PC-3 (cell line): ENCODE results near the gene COL9A2. TPM values are rescaled to one million over a fixed set of nuclear protein-coding genes. Genes with fewer than 3 reads are reported as not detected.
A peak's percentile ranks its signal among the peaks of the same experiment; 100 is the strongest.

Experiments used
- ATAC-seq: fragments of 200-7000 bp; cut with Tn5 transposase; 2 replicates; pipeline ENCODE4 v1.9.1; 2020; ENCODE audit warnings: mild to moderate bottlenecking, moderate library complexity
- BruUV-seq: library from RNA; stranded (reverse); fragments of 400-500 nt; replicated peaks from 2 replicates; lab custom pipeline; 2021; lab: Mats Ljungman, UMichigan
- CTCF ChIA-PET: fragments of 300-600 bp; sonication (Branson Sonifier 250); formaldehyde crosslinking; loops from one replicate; lab custom pipeline; 2022; ENCODE audit warnings: antibody characterized with exemption; lab: Charles Lee
- POLR2A ChIA-PET: fragments of 300-600 bp; sonication (Branson Sonifier 250); formaldehyde crosslinking; loops from one replicate; lab custom pipeline; 2022; ENCODE audit warnings: antibody characterized with exemption; ENCODE audit not compliant: unreplicated experiment; lab: Charles Lee
- DNase-seq: peaks from one replicate; pipeline ENCODE4 v3.0.0-alpha.2; 2015
- H2AFZ ChIP-seq: fragments of 300-600 bp; sonication (generic); 2 replicates; pipeline ENCODE4 v1.6.0; 2016; ENCODE audit warnings: antibody characterized with exemption, low read length
- H3F3A ChIP-seq: fragments of 300-600 bp; sonication (generic); one replicate; pipeline ENCODE4 v1.6.0; 2017; ENCODE audit warnings: antibody characterized with exemption, low read length, control low read depth, mild to moderate bottlenecking; ENCODE audit not compliant: unreplicated experiment
- H3K27ac ChIP-seq: fragments of 300-600 bp; sonication (generic); 2 replicates; pipeline ENCODE4 v1.5.1; 2016; ENCODE audit warnings: mild to moderate bottlenecking, low read length
- H3K27me3 ChIP-seq: fragments of 300-600 bp; sonication (generic); 2 replicates; pipeline ENCODE4 v1.6.1; 2016; ENCODE audit warnings: low read length, mixed read lengths
- H3K36me3 ChIP-seq: fragments of 300-600 bp; sonication (generic); 2 replicates; pipeline ENCODE4 v1.6.1; 2016; ENCODE audit warnings: low read depth, mixed run types, low read length, mixed read lengths
- H3K4me1 ChIP-seq: fragments of 300-600 bp; sonication (generic); 2 replicates; pipeline ENCODE4 v1.5.1; 2016; ENCODE audit warnings: low read length; ENCODE audit not compliant: insufficient read depth
- H3K4me2 ChIP-seq: fragments of 300-600 bp; sonication (generic); 2 replicates; pipeline ENCODE4 v1.6.0; 2016; ENCODE audit warnings: low read length
- H3K4me3 ChIP-seq: fragments of 300-600 bp; sonication (generic); 2 replicates; pipeline ENCODE4 v1.5.1; 2016; ENCODE audit warnings: mild to moderate bottlenecking, low read length, mixed read lengths
- H3K79me2 ChIP-seq: fragments of 300-600 bp; sonication (generic); 2 replicates; pipeline ENCODE4 v1.6.1; 2017; ENCODE audit warnings: low read length, mixed read lengths
- H3K9ac ChIP-seq: fragments of 300-600 bp; sonication (generic); 2 replicates; pipeline ENCODE4 v1.6.0; 2016; ENCODE audit warnings: mild to moderate bottlenecking, low read length
- H3K9me2 ChIP-seq: fragments of 300-600 bp; sonication (generic); replicated peaks from 2 replicates; pipeline ENCODE4 v1.6.1; 2016; ENCODE audit warnings: mixed run types, low read length, mixed read lengths
- H3K9me3 ChIP-seq: fragments of 300-600 bp; sonication (generic); 2 replicates; pipeline ENCODE4 v1.6.1; 2016; ENCODE audit warnings: low read length, mixed read lengths
- H4K20me1 ChIP-seq: fragments of 300-600 bp; sonication (generic); 2 replicates; pipeline ENCODE4 v1.6.1; 2016; ENCODE audit warnings: low read length, mixed read lengths
- CTCF ChIP-seq: fragments of 300-600 bp; sonication (generic); conservative IDR thresholded peaks from 2 replicates; pipeline ENCODE4 v1.5.1; 2017; ENCODE audit warnings: antibody characterized with exemption, low read depth, mild to moderate bottlenecking, low read length
- EZH2 ChIP-seq: fragments of 300-600 bp; sonication (generic); IDR thresholded peaks from one replicate; pipeline ENCODE4 v1.6.1; 2017; ENCODE audit warnings: antibody characterized with exemption, mild to moderate bottlenecking, low read length; ENCODE audit not compliant: unreplicated experiment
- EZH2phosphoT487 ChIP-seq: fragments of 300-600 bp; sonication (generic); IDR thresholded peaks from 2 replicates; pipeline ENCODE4 v1.6.1; 2018; ENCODE audit warnings: mild to moderate bottlenecking, antibody characterized with exemption, low read length, borderline replicate concordance
- intact Hi-C: fragments of 100-400 bp; cut with micrococcal nuclease; formaldehyde crosslinking; loops from 2 replicates; pipeline ENCODE4 v1.9.0; 2023
- total RNA-seq: library from RNA; depleted of rRNA; stranded (reverse); fragments of >200 nt; gene quantifications from 2 replicates; pipeline ENCODE4 v1.2.3, GENCODE V29; 2014

The COL9A2 gene
- total RNA-seq, 1 experiment from 2014 or later = 4.4 TPM

GRCh38 chr1:40317394-40318074, 448 bp upstream of the COL9A2 start:
- no TSS peak for BruUV-seq
- H3K9ac ChIP-seq = no peak overlapping the region
- peak overlapping the region; percentile 87 for H3K4me3 ChIP-seq
- no peaks in the 10 kb centered on the region for H3K9me3 ChIP-seq
- peak overlapping the region; percentile 98 for H3K4me2 ChIP-seq
- no peaks in the 10 kb centered on the region for H3K4me1 ChIP-seq
- ChIA-PET POLR2A (no interaction called here), CTCF (interaction anchor here (0.5 to 1.3 kb wide), 2 partner anchors 21 to 86 kb away, joined by 3 read pairs; no protein-coding TSS in a partner anchor)
- TF ChIP-seq CTCF (no peak), EZH2phosphoT487 (no peak), EZH2 (no peak)
- H3K36me3 ChIP-seq = no peaks in the 10 kb centered on the region
- no peaks in the 10 kb centered on the region for H3F3A ChIP-seq
- H3K27me3 ChIP-seq = no peaks in the 10 kb centered on the region
- intact Hi-C loops = loop anchor here (5.0 kb wide), 1 partner anchor 175 kb away; no protein-coding TSS in a partner anchor
- H3K79me2 ChIP-seq = no peaks in the 10 kb centered on the region
- DNase-seq = no peak
- no peak overlapping the region for H3K27ac ChIP-seq
- H3K9me2 ChIP-seq = no peaks in the 10 kb centered on the region
- no peaks in the 10 kb centered on the region for H4K20me1 ChIP-seq
- H2AFZ ChIP-seq = peak overlapping the region; percentile 100; the same call in 1 of the 2 replicates
- no peak for ATAC-seq

- POLR2A ChIA-PET = interaction anchor here (0.5 kb wide), 1 partner anchor 186 kb away, joined by 3 read pairs; no protein-coding TSS in a partner anchor
- H3K4me2 ChIP-seq = peak overlapping the region; percentile 98
Observed at GRCh38 chr1:40315795-40316594, 1.1 kb downstream of the COL9A2 start.

GRCh38 chr1:40315239-40315794, 1.8 kb downstream of the COL9A2 start:
- H3K4me3 ChIP-seq = no peak overlapping the region
- no peaks in the 10 kb centered on the region for H3K4me1 ChIP-seq
- no peaks in the 10 kb centered on the region for H3F3A ChIP-seq
- TF ChIP-seq EZH2phosphoT487 (no peak), CTCF (peak; percentile 78), EZH2 (no peak)
- no peaks in the 10 kb centered on the region for H4K20me1 ChIP-seq
- H3K9me2 ChIP-seq = no peaks in the 10 kb centered on the region
- H3K9ac ChIP-seq = no peak overlapping the region
- H3K27me3 ChIP-seq = no peaks in the 10 kb centered on the region
- peak overlapping the region; percentile 58 for H3K4me2 ChIP-seq
- no TSS peak for BruUV-seq
- H3K36me3 ChIP-seq = no peaks in the 10 kb centered on the region
- H3K27ac ChIP-seq = no peak overlapping the region
- DNase-seq = peak; percentile 68
- no peaks in the 10 kb centered on the region for H3K79me2 ChIP-seq
- peak; percentile 65 for ATAC-seq
- H2AFZ ChIP-seq = peak overlapping the region; percentile 71
- POLR2A ChIA-PET = interaction anchor here (0.5 kb wide), 1 partner anchor 185 kb away, joined by 3 read pairs; no protein-coding TSS in a partner anchor
- CTCF ChIA-PET = interaction anchor here (0.7 to 0.9 kb wide), 3 partner anchors 154 to 172 kb away, joined by 3 to 4 read pairs (median 3); partner anchors contain the start of gene RLF
- H3K9me3 ChIP-seq = no peaks in the 10 kb centered on the region
- intact Hi-C loops = loop anchor here (5.0 kb wide), 1 partner anchor 173 kb away; no protein-coding TSS in a partner anchor

More at GRCh38 chr1:40315795-40316594, 1.1 kb downstream of the COL9A2 start:
- CTCF ChIA-PET = interaction anchor here (0.9 to 1.3 kb wide), 2 partner anchors 23 to 89 kb away, joined by 3 read pairs; no protein-coding TSS in a partner anchor
- Histone ChIP-seq H3K9me3 (no peaks in the 10 kb centered on the region), H2AFZ (peak overlapping the region; percentile 100), H3K4me1 (no peaks in the 10 kb centered on the region), H4K20me1 (no peaks in the 10 kb centered on the region), H3K4me3 (peak overlapping the region; percentile 87), H3K27ac (no peak overlapping the region), H3K9me2 (no peaks in the 10 kb centered on the region), H3F3A (no peaks in the 10 kb centered on the region), H3K27me3 (no peaks in the 10 kb centered on the region), H3K79me2 (no peaks in the 10 kb centered on the region), H3K9ac (peak overlapping the region; percentile 37; the same call in 1 of the 2 replicates), H3K36me3 (no peaks in the 10 kb centered on the region)
- DNase-seq (no peak), ATAC-seq (no peak; the same call in 1 of the 2 replicates)
- no TSS peak for BruUV-seq
- intact Hi-C loops = loop anchor here (5.0 kb wide), 1 partner anchor 174 kb away; no protein-coding TSS in a partner anchor
- TF ChIP-seq EZH2 (no peak), EZH2phosphoT487 (no peak)
